ENCODE results near the gene GABRA6.

DNA sequence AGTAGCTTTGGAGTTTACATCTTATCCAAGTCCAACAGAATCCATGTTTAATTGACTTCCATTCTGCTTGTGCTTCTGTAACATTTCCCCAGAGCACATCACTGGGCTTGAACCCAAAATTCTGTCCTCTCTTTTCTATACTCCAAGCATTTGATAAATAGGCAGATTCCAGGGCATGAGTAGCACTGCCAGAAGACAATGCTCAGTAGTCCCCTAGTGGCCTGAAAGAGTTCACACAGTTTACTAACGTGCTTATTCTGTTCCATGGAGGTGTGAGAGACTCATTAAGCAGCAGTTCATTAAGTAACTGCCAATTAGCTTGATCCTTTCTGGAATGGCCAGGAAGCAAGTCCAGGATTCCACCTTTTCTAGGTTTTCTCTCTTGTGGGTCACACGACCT lies 9.4 kb upstream of the GABRA6 start:
- TF ChIP-seq CTCF (IDR thresholded peaks at IDR 0.05 in 4 of 5, conservative IDR thresholded peaks at IDR 0.05 in 1 of 5) (no peak), POLR2A (IDR thresholded peaks at IDR 0.05) (no peak)
